ENCODE measurements around the gene PPP1R12C.

DNA sequence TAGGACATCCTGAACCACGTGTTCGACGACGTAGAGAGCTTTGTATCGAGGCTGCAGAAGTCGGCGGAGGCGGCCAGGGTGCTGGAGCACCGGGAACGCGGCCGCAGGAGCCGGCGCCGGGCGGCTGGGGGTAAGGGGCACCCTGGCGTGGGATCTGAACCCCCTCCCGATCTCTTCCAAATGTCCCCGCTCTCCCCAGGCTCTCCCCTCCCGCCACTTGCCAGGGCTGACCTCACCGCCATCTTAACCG is 35.7 kb downstream of the PPP1R12C start:
- TF ChIP-seq, protein P1, sequence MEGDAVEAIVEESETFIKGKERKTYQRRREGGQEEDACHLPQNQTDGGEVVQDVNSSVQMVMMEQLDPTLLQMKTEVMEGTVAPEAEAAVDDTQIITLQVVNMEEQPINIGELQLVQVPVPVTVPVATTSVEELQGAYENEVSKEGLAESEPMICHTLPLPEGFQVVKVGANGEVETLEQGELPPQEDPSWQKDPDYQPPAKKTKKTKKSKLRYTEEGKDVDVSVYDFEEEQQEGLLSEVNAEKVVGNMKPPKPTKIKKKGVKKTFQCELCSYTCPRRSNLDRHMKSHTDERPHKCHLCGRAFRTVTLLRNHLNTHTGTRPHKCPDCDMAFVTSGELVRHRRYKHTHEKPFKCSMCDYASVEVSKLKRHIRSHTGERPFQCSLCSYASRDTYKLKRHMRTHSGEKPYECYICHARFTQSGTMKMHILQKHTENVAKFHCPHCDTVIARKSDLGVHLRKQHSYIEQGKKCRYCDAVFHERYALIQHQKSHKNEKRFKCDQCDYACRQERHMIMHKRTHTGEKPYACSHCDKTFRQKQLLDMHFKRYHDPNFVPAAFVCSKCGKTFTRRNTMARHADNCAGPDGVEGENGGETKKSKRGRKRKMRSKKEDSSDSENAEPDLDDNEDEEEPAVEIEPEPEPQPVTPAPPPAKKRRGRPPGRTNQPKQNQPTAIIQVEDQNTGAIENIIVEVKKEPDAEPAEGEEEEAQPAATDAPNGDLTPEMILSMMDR (IDR thresholded peaks at IDR 0.05 in 4 of 5, conservative IDR thresholded peaks at IDR 0.05 in 1 of 5): no peak
- no peak for TF ChIP-seq POLR2A (IDR thresholded peaks at IDR 0.05)

Data from gastrocnemius medialis (tissue), 4 donors.